Testis (tissue), 3 donors: ENCODE measurements around the gene PYM1. TPM values are rescaled to one million over a fixed set of nuclear protein-coding genes. Genes with fewer than 3 reads are reported as not detected.

ENCODE experiments used
- DNase-seq: peaks from one replicate; pipeline ENCODE4 v3.0.0-alpha.2; 2019
- H3K27ac ChIP-seq, 2 donors: fragments of 200-600 bp; sonication (generic); one replicate each; pipeline ENCODE4 v1.5.1; 2019
- H3K27me3 ChIP-seq: fragments of 200-600 bp; sonication (generic); one replicate; pipeline ENCODE4 v1.5.1; 2019
- H3K36me3 ChIP-seq: fragments of 200-600 bp; sonication (generic); one replicate; pipeline ENCODE4 v1.5.1; 2017; ENCODE audit warnings: low read depth; ENCODE audit errors: missing control alignments
- H3K4me1 ChIP-seq: fragments of 200-600 bp; sonication (generic); one replicate; pipeline ENCODE4 v1.5.1; 2019
- H3K4me3 ChIP-seq, 2 donors: fragments of 200-600 bp; sonication (generic); one replicate each; pipeline ENCODE4 v1.5.1; 2017 to 2019
- H3K9me3 ChIP-seq: fragments of 200-600 bp; sonication (generic); one replicate; pipeline ENCODE4 v1.5.1; 2017
- CTCF ChIP-seq, 3 experiments: fragments of 450-650 bp in 2 of 3; fragments of 200-600 bp in 1 of 3; sonication (generic) in 1 of 3; IDR thresholded peaks; one replicate each; pipeline ENCODE4 v1.5.1; 2016 to 2019; ENCODE audit warnings: antibody characterized with exemption in 3 of 3, mild to moderate bottlenecking in 2 of 3, moderate library complexity in 1 of 3
- POLR2A ChIP-seq: fragments of 450-650 bp; IDR thresholded peaks from one replicate; pipeline ENCODE4 v1.6.1; 2017; ENCODE audit warnings: antibody characterized with exemption, mild to moderate bottlenecking, moderate library complexity
- WGBS, 2 donors: methylation state at CpG; one replicate each; pipeline ENCODE4 v1.1.5; 2018; 5-methylcytosine and 5-hydroxymethylcytosine counted together
- intact Hi-C: fragments of 100-400 bp; cut with DNase I; formaldehyde crosslinking; loops from one replicate; pipeline ENCODE4 v1.15.1; 2023; ENCODE audit warnings: low total_unique reads
- polyA plus RNA-seq: library from polyadenylated mRNA; stranded (reverse); fragments of 350-450 nt; fragmentation: Illumina TruSeq; extraction: RNeasy Lipid Tissue Mini Kit (QIAGEN cat#74804); gene quantifications from one replicate; pipeline ENCODE4 v1.2.3, GENCODE V29; 2014; ENCODE audit warnings: low read depth, low replicate concordance; ENCODE audit not compliant: insufficient read depth
- total RNA-seq, 2 donors: library from RNA; depleted of rRNA; stranded (reverse); fragments of >200 nt; gene quantifications; one replicate each; pipeline ENCODE4 v1.2.3, GENCODE V29; 2016

Gene PYM1
- total and polyA plus RNA-seq, 3 donors from 2014 or later, result 51.6 to 71.3 (median 51.8) TPM

DNA sequence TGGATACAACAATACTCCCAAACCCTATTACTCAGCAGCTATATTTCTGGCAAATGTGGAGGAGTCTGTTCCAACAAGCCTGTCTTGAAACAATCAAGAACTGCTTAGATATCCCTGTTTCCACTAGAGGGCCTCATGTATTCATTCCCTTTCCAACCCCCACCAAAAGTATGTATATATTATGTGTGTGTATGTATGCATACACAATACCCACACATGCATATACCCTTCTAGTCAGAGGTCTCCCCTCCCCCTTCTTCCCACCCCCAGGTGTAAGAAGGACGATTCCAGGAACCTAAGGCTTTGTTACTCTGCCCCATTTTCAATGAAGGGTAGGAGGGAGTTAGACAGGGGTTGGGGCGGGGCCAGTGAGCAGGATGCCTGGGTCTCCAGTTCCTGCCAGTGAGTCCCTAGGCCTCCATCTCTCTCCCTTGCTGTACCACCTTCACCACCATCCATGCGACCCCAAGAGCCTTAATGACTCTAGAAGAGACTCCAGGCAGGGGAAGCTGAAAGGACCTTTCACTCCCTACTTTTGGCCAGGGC is 3.1 kb upstream of the PYM1 start, which contains the start of gene DGKA:
Gene DGKA (plus strand): TSS at position 392 of the 546 bp plus-strand sequence. CDS start 5,342 bp downstream, outside the sequence.
- no peaks in the 10 kb centered on the region for H3K27me3 ChIP-seq
- DNase-seq, result no peak
- WGBS, 2 donors, result 37 to 38% methylated on average over 3 of the region's 3 CpGs
- H3K9me3 ChIP-seq, result no peaks in the 10 kb centered on the region
- peak within 1 kb of the TSS; percentile 69 to 72 for H3K4me3 ChIP-seq
- H3K36me3 ChIP-seq, result no peaks in the 10 kb centered on the region
- no peak for TF ChIP-seq POLR2A
- TF ChIP-seq CTCF (IDR thresholded peaks at IDR 0.05), result peak; percentile 28 to 52 (median 32)
- peak within 1 kb of the TSS; percentile 46 to 66 for H3K27ac ChIP-seq
- intact Hi-C loops, result loop anchor here (10.0 kb wide), 1 partner anchor 186 kb away; the partner anchor contains the start of gene GDF11
- H3K4me1 ChIP-seq, result peaks cover 17% of the 10 kb centered on the region

- no peaks in the 10 kb centered on the region for H3K27me3 ChIP-seq
- no peak overlapping the region for H3K4me3 ChIP-seq
- no peak for TF ChIP-seq CTCF (IDR thresholded peaks at IDR 0.05)
- TF ChIP-seq POLR2A, result no peak
- no peaks in the 10 kb centered on the region for H3K36me3 ChIP-seq
- H3K9me3 ChIP-seq, result no peaks in the 10 kb centered on the region
- DNase-seq, result no peak
- H3K27ac ChIP-seq, result peak overlapping the region in 1 of 2 donors; percentile 99
- peaks cover 17% of the 10 kb centered on the region for H3K4me1 ChIP-seq
- WGBS, 2 donors, result 54 to 64% methylated on average over 8 of the region's 8 CpGs
- intact Hi-C loops, result loop anchor here (10.0 kb wide), 1 partner anchor 95 kb away; no protein-coding TSS in a partner anchor
These were observed 1.7 kb upstream of the PYM1 start for GRCh38 chr12:55929306-55929791.

- intact Hi-C loops, result loop anchor here (10.0 kb wide), 1 partner anchor 92 kb away; no protein-coding TSS in a partner anchor
These were observed 731 bp downstream of the PYM1 start for GRCh38 chr12:55926738-55927587.

More at GRCh38 chr12:55926738-55927587, 731 bp downstream of the PYM1 start:
- Histone ChIP-seq H3K27ac (peak overlapping the region; percentile 97 to 99), H3K27me3 (no peaks in the 10 kb centered on the region), H3K36me3 (no peaks in the 10 kb centered on the region), H3K9me3 (no peaks in the 10 kb centered on the region), H3K4me1 (peaks cover 14% of the 10 kb centered on the region), H3K4me3 (peak overlapping the region; percentile 89 to 94)
- peak; percentile 64 to 76 (median 65) for TF ChIP-seq CTCF (IDR thresholded peaks at IDR 0.05)
- peak; percentile 14 for TF ChIP-seq POLR2A
- WGBS, 2 donors, result 0% methylated on average over 22 to 42 of the region's 42 CpGs
- DNase-seq, result peak; percentile 92
